ENCODE results near the gene FBH1. TPM values are rescaled to one million over a fixed set of nuclear protein-coding genes. Genes with fewer than 3 reads are reported as not detected.

Gene FBH1
- total RNA-seq, 1 donor from 2014 or later, result 71.5 TPM

GRCh38 chr10:5985029-5985428 lies 95.0 kb downstream of the FBH1 start:
- H2AFZ ChIP-seq (ENCODE audit: low read depth, low read length), result no peak overlapping the region
- FAIRE-seq, result no peak
- H3K27me3 Mint-ChIP-seq (ENCODE audit: low read depth, unreplicated experiment), result peaks cover 36% of the 10 kb centered on the region

More at GRCh38 chr10:5985029-5985428, 95.0 kb downstream of the FBH1 start:
- no peaks in the 10 kb centered on the region for H4K20me1 ChIP-seq (ENCODE audit: insufficient read depth, low read length)
- no peak overlapping the region for H3K4me3 ChIP-seq (ENCODE audit: insufficient read depth, low read depth, low read length)
- no peaks in the 10 kb centered on the region for H3K79me2 ChIP-seq (ENCODE audit: insufficient read depth, low read length)
- H3K9me3 ChIP-seq (ENCODE audit: insufficient read depth, low read depth, low read length), result no peaks in the 10 kb centered on the region
- no peak overlapping the region for H3K4me2 ChIP-seq (ENCODE audit: low read length)
- H3K36me3 ChIP-seq (ENCODE audit: insufficient read depth, low read length), result no peaks in the 10 kb centered on the region
- TF ChIP-seq, protein P1, sequence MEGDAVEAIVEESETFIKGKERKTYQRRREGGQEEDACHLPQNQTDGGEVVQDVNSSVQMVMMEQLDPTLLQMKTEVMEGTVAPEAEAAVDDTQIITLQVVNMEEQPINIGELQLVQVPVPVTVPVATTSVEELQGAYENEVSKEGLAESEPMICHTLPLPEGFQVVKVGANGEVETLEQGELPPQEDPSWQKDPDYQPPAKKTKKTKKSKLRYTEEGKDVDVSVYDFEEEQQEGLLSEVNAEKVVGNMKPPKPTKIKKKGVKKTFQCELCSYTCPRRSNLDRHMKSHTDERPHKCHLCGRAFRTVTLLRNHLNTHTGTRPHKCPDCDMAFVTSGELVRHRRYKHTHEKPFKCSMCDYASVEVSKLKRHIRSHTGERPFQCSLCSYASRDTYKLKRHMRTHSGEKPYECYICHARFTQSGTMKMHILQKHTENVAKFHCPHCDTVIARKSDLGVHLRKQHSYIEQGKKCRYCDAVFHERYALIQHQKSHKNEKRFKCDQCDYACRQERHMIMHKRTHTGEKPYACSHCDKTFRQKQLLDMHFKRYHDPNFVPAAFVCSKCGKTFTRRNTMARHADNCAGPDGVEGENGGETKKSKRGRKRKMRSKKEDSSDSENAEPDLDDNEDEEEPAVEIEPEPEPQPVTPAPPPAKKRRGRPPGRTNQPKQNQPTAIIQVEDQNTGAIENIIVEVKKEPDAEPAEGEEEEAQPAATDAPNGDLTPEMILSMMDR (IDR thresholded peaks at IDR 0.05; ENCODE audit: insufficient read depth, low read depth, low read length), result no peak
- no peak for TF ChIP-seq EZH2 (IDR thresholded peaks at IDR 0.05; ENCODE audit: insufficient read depth, low read length)
- Mint-ChIP-seq H3K27ac (ENCODE audit: unreplicated experiment) (no peak overlapping the region), H3K4me1 (ENCODE audit: low read depth, unreplicated experiment) (no peaks in the 10 kb centered on the region), H3K36me3 (ENCODE audit: low read depth, unreplicated experiment) (no peaks in the 10 kb centered on the region), H3K4me3 (ENCODE audit: unreplicated experiment) (no peak overlapping the region), H3K9me3 (ENCODE audit: unreplicated experiment) (peaks cover 2% of the 10 kb centered on the region)
- no peak overlapping the region for H3K9ac ChIP-seq (ENCODE audit: low read length)
- no peaks in the 10 kb centered on the region for H3K4me1 ChIP-seq (ENCODE audit: insufficient read depth, low read length)
- no peak for DNase-seq (ENCODE audit: low read depth)
- H3K27ac ChIP-seq (ENCODE audit: low read depth, low read length), result no peak overlapping the region
- peaks cover 2% of the 10 kb centered on the region for H3K27me3 ChIP-seq (ENCODE audit: insufficient read depth, low read length)

Other genes starting within 250 kb of the FBH1 start
- 4.7 and 4.8 TPM in 2 replicates for gene ASB13, start 223.6 kb upstream of the FBH1 start, total RNA-seq
- 76.2 and 87.2 TPM in 2 replicates for gene TASOR2, start 205.4 kb upstream of the FBH1 start, total RNA-seq
- gene GDI2, start 76.8 kb upstream of the FBH1 start, total RNA-seq, result 267 and 280 TPM in 2 replicates
- 4.9 TPM in 2 replicates for gene ANKRD16, start 350 bp upstream of the FBH1 start, total RNA-seq
- gene IL15RA, start 87.3 kb downstream of the FBH1 start, total RNA-seq, result 2.9 and 3.1 TPM in 2 replicates
- gene IL2RA, start 172.1 kb downstream of the FBH1 start, total RNA-seq, result not detected in 2 replicates
- 69.7 and 71.3 TPM in 2 replicates for gene RBM17, start 198.8 kb downstream of the FBH1 start, total RNA-seq